ENCODE data around the gene ABCC2. TPM values are rescaled to one million over a fixed set of nuclear protein-coding genes. Genes with fewer than 3 reads are reported as not detected.
"Not testable (repeated sequence)": the region's sequence is repeated elsewhere in the genome, so short reads cannot be mapped to it uniquely, and the experiment has no call there.

The ABCC2 gene
- total RNA-seq, 8 experiments from 2014 or later: 0.11 to 7.9 (median 0.55) TPM

- WGBS, 10 experiments: 14 to 100% (median 90%) methylated on average over 1 to 4 of the region's 4 CpGs
- Histone ChIP-seq H3K4me1 (replicated peaks in 1 of 2) (no peaks in the 10 kb centered on the region), H3K27ac (no peak overlapping the region), H3K4me3 (no peak overlapping the region)
- ATAC-seq (replicated peaks in 6 of 8): peak in 2 of 8 experiments; percentile 61 to 71
- in situ Hi-C loops (cut with MboI; ENCODE audit: low pct_unique_long_range_greater_than_20kb in 2 of 9, low sequenced_read_pairs in 9 of 9, unreplicated experiment in 9 of 9): loop anchor here in 3 of 9 experiments (25.0 kb wide), 2 partner anchors 203 to 378 kb away; no protein-coding TSS in a partner anchor
Observed at GRCh38 chr10:99834410-99834809, 52.0 kb downstream of the ABCC2 start.

GRCh38 chr10:99835947-99836346 is 53.5 kb downstream of the ABCC2 start:
- ATAC-seq (replicated peaks in 6 of 8): no peak
- in situ Hi-C loops (cut with MboI; ENCODE audit: low pct_unique_long_range_greater_than_20kb in 2 of 9, low sequenced_read_pairs in 9 of 9, unreplicated experiment in 9 of 9): loop anchor here in 3 of 9 experiments (25.0 kb wide), 2 partner anchors 201 to 376 kb away; no protein-coding TSS in a partner anchor
- WGBS, 10 experiments: 60 to 100% (median 80%) methylated on average over 1 to 4 of the region's 8 CpGs; no CpG with 5 or more reads in 5 of the 10 experiments
- H3K4me3 ChIP-seq: no peak overlapping the region
- no peaks in the 10 kb centered on the region for H3K4me1 ChIP-seq (replicated peaks in 1 of 2)
- H3K27ac ChIP-seq: no peak overlapping the region

GRCh38 chr10:99836711-99837110 is 54.3 kb downstream of the ABCC2 start:
- 44 to 100% (median 92%) methylated on average over 1 to 2 of the region's 2 CpGs; no CpG with 5 or more reads in 3 of the 10 experiments for WGBS, 10 experiments
- no peak overlapping the region for H3K4me3 ChIP-seq
- H3K4me1 ChIP-seq (replicated peaks in 1 of 2): no peaks in the 10 kb centered on the region
- no peak overlapping the region for H3K27ac ChIP-seq
- in situ Hi-C loops (cut with MboI; ENCODE audit: low pct_unique_long_range_greater_than_20kb in 2 of 9, low sequenced_read_pairs in 9 of 9, unreplicated experiment in 9 of 9): loop anchor here in 3 of 9 experiments (25.0 kb wide), 2 partner anchors 201 to 376 kb away; no protein-coding TSS in a partner anchor
- no peak for ATAC-seq (replicated peaks in 6 of 8)

- not testable (repeated sequence) for ATAC-seq (replicated peaks in 6 of 8)
- 60 to 100% (median 92%) methylated on average over 1 to 2 of the region's 2 CpGs; no CpG with 5 or more reads in 2 of the 10 experiments for WGBS, 10 experiments
Observed at GRCh38 chr10:99840859-99841258, 58.4 kb downstream of the ABCC2 start.

GRCh38 chr10:99841746-99842145 is 59.3 kb downstream of the ABCC2 start:
- WGBS, 10 experiments: 73 to 89% (median 84%) methylated on average over 3 to 7 of the region's 7 CpGs; no CpG with 5 or more reads in 2 of the 10 experiments
- in situ Hi-C loops (cut with MboI; ENCODE audit: low pct_unique_long_range_greater_than_20kb in 2 of 9, low sequenced_read_pairs in 9 of 9, unreplicated experiment in 9 of 9): loop anchor here in 4 of 9 experiments (10.0 to 25.0 kb wide), 3 partner anchors 196 to 371 kb away; no protein-coding TSS in a partner anchor
- no peak overlapping the region for H3K27ac ChIP-seq
- ATAC-seq (replicated peaks in 6 of 8): no peak
- peaks cover 0 to 3% of the 10 kb centered on the region in 2 donors for H3K4me1 ChIP-seq (replicated peaks in 1 of 2)
- no peak overlapping the region for H3K4me3 ChIP-seq

More at GRCh38 chr10:99840859-99841258, 58.4 kb downstream of the ABCC2 start:
- H3K4me1 ChIP-seq (replicated peaks in 1 of 2); H3K4me3 ChIP-seq; H3K27ac ChIP-seq: not testable (repeated sequence)
- in situ Hi-C loops (cut with MboI; ENCODE audit: low pct_unique_long_range_greater_than_20kb in 2 of 9, low sequenced_read_pairs in 9 of 9, unreplicated experiment in 9 of 9): loop anchor here in 4 of 9 experiments (10.0 to 25.0 kb wide), 3 partner anchors 196 to 371 kb away; no protein-coding TSS in a partner anchor

GRCh38 chr10:99843310-99843709 is 60.9 kb downstream of the ABCC2 start:
- 33 to 86% (median 52%) methylated on average over 1 to 3 of the region's 3 CpGs; no CpG with 5 or more reads in 2 of the 10 experiments for WGBS, 10 experiments
- no peak overlapping the region for H3K4me3 ChIP-seq
- in situ Hi-C loops (cut with MboI; ENCODE audit: low pct_unique_long_range_greater_than_20kb in 2 of 9, low sequenced_read_pairs in 9 of 9, unreplicated experiment in 9 of 9): loop anchor here in 4 of 9 experiments (10.0 to 25.0 kb wide), 3 partner anchors 194 to 369 kb away; no protein-coding TSS in a partner anchor
- ATAC-seq (replicated peaks in 6 of 8): peak in 2 of 8 experiments; percentile 13 to 30
- peaks cover 0 to 3% of the 10 kb centered on the region in 2 donors for H3K4me1 ChIP-seq (replicated peaks in 1 of 2)
- H3K27ac ChIP-seq: no peak overlapping the region

- in situ Hi-C loops (cut with MboI; ENCODE audit: low pct_unique_long_range_greater_than_20kb in 2 of 9, low sequenced_read_pairs in 9 of 9, unreplicated experiment in 9 of 9): loop anchor here in 4 of 9 experiments (10.0 to 25.0 kb wide), 3 partner anchors 193 to 368 kb away; no protein-coding TSS in a partner anchor
Observed at GRCh38 chr10:99844433-99844955, 62.1 kb downstream of the ABCC2 start.

GRCh38 chr10:99845837-99846382 is 63.5 kb downstream of the ABCC2 start:
- 0 to 71% (median 10%) methylated on average over 1 to 12 of the region's 18 CpGs; no CpG with 5 or more reads in 3 of the 10 experiments for WGBS, 10 experiments
- H3K27ac ChIP-seq: no peak overlapping the region
- H3K4me3 ChIP-seq: peak overlapping the region in 3 of 5 donors; percentile 7 to 19 (median 13)
- in situ Hi-C loops (cut with MboI; ENCODE audit: low pct_unique_long_range_greater_than_20kb in 2 of 9, low sequenced_read_pairs in 9 of 9, unreplicated experiment in 9 of 9): loop anchor here in 4 of 9 experiments (10.0 to 25.0 kb wide), 3 partner anchors 191 to 366 kb away; no protein-coding TSS in a partner anchor
- ATAC-seq (replicated peaks in 6 of 8): peak; percentile 84 to 98 (median 96)
- H3K4me1 ChIP-seq (replicated peaks in 1 of 2): peaks cover 3 to 6% of the 10 kb centered on the region in 2 donors

More at GRCh38 chr10:99844433-99844955, 62.1 kb downstream of the ABCC2 start:
- no peak overlapping the region for H3K4me3 ChIP-seq
- no peak for ATAC-seq (replicated peaks in 6 of 8)
- no peak overlapping the region for H3K27ac ChIP-seq
- WGBS, 10 experiments: 59 to 100% (median 85%) methylated on average over 1 to 3 of the region's 6 CpGs; no CpG with 5 or more reads in 2 of the 10 experiments
- peaks cover 0 to 3% of the 10 kb centered on the region in 2 donors for H3K4me1 ChIP-seq (replicated peaks in 1 of 2)

GRCh38 chr10:99849057-99849456 is 66.6 kb downstream of the ABCC2 start:
- Histone ChIP-seq H3K27ac (no peak overlapping the region), H3K4me1 (replicated peaks in 1 of 2) (peaks cover 3 to 6% of the 10 kb centered on the region in 2 donors), H3K4me3 (no peak overlapping the region)
- ATAC-seq (replicated peaks in 6 of 8): no peak
- 80 to 100% (median 88%) methylated on average over 2 to 7 of the region's 7 CpGs; no CpG with 5 or more reads in 6 of the 10 experiments for WGBS, 10 experiments
- in situ Hi-C loops (cut with MboI; ENCODE audit: low pct_unique_long_range_greater_than_20kb in 2 of 9, low sequenced_read_pairs in 9 of 9, unreplicated experiment in 9 of 9): loop anchor here in 4 of 9 experiments (10.0 to 25.0 kb wide), 3 partner anchors 188 to 363 kb away; no protein-coding TSS in a partner anchor

GRCh38 chr10:99849536-99849935 is 67.1 kb downstream of the ABCC2 start:
- Histone ChIP-seq H3K27ac (no peak overlapping the region), H3K4me3 (no peak overlapping the region), H3K4me1 (replicated peaks in 1 of 2) (peaks cover 3 to 6% of the 10 kb centered on the region in 2 donors)
- 79 to 100% (median 97%) methylated on average over 1 to 2 of the region's 2 CpGs; no CpG with 5 or more reads in 6 of the 10 experiments for WGBS, 10 experiments
- peak in 3 of 8 experiments; percentile 9 to 23 (median 11) for ATAC-seq (replicated peaks in 6 of 8)
- in situ Hi-C loops (cut with MboI; ENCODE audit: low pct_unique_long_range_greater_than_20kb in 2 of 9, low sequenced_read_pairs in 9 of 9, unreplicated experiment in 9 of 9): loop anchor here in 4 of 9 experiments (10.0 to 25.0 kb wide), 3 partner anchors 188 to 363 kb away; no protein-coding TSS in a partner anchor

GRCh38 chr10:99850021-99850766 is 67.8 kb downstream of the ABCC2 start:
- ATAC-seq (replicated peaks in 6 of 8): peak in 5 of 8 experiments; percentile 8 to 51 (median 45)
- 0 to 81% (median 36%) methylated on average over 1 to 8 of the region's 11 CpGs; no CpG with 5 or more reads in 1 of the 10 experiments for WGBS, 10 experiments
- Histone ChIP-seq H3K4me3 (no peak overlapping the region), H3K4me1 (replicated peaks in 1 of 2) (peaks cover 3 to 6% of the 10 kb centered on the region in 2 donors), H3K27ac (no peak overlapping the region)
- in situ Hi-C loops (cut with MboI; ENCODE audit: low pct_unique_long_range_greater_than_20kb in 2 of 9, low sequenced_read_pairs in 9 of 9, unreplicated experiment in 9 of 9): loop anchor here in 1 of 9 experiments (25.0 kb wide), 1 partner anchor 187 kb away; no protein-coding TSS in a partner anchor

GRCh38 chr10:99850767-99851340 is 68.4 kb downstream of the ABCC2 start:
- H3K4me3 ChIP-seq: no peak overlapping the region
- in situ Hi-C loops (cut with MboI; ENCODE audit: low pct_unique_long_range_greater_than_20kb in 2 of 9, low sequenced_read_pairs in 9 of 9, unreplicated experiment in 9 of 9): loop anchor here in 1 of 9 experiments (25.0 kb wide), 1 partner anchor 186 kb away; no protein-coding TSS in a partner anchor
- peaks cover 3 to 6% of the 10 kb centered on the region in 2 donors for H3K4me1 ChIP-seq (replicated peaks in 1 of 2)
- no peak overlapping the region for H3K27ac ChIP-seq
- no peak for ATAC-seq (replicated peaks in 6 of 8)
- 17 to 86% (median 79%) methylated on average over 1 to 5 of the region's 5 CpGs; no CpG with 5 or more reads in 3 of the 10 experiments for WGBS, 10 experiments
